Caco-2 (cell line): ENCODE results near the gene UROS. TPM values are rescaled to one million over a fixed set of nuclear protein-coding genes. Genes with fewer than 3 reads are reported as not detected.

ENCODE experiments used
- BruUV-seq: library from RNA; stranded (reverse); fragments of 400-500 nt; replicated peaks from 2 replicates; lab custom pipeline; 2021; lab: Mats Ljungman, UMichigan
- CTCF ChIA-PET: fragments of 300-600 bp; sonication (Branson Sonifier 250); formaldehyde crosslinking; loops from one replicate; lab custom pipeline; 2022; ENCODE audit warnings: antibody characterized with exemption; lab: Charles Lee
- POLR2A ChIA-PET: fragments of 300-600 bp; sonication (Branson Sonifier 250); formaldehyde crosslinking; loops from one replicate; lab custom pipeline; 2022; ENCODE audit warnings: antibody characterized with exemption; lab: Charles Lee
- DNase-seq, 2 experiments: peaks; one replicate each; pipeline versions ENCODE4 v3.0.0 to v3.0.0-alpha.2; 2020 to 2022
- H3K27me3 ChIP-seq: replicated peaks from 2 replicates; pipeline ENCODE4 v1.6.0; 2011; ENCODE audit warnings: low read length; ENCODE audit not compliant: control insufficient read depth, insufficient read depth
- H3K36me3 ChIP-seq: 2 replicates; pipeline ENCODE4 v1.5.1; 2011; ENCODE audit warnings: low read length; ENCODE audit not compliant: control insufficient read depth, insufficient read depth
- H3K4me1 ChIP-seq: fragments of 250-450 bp; sonication (Bioruptor Pico); 2 replicates; pipeline ENCODE4 v1.5.1; 2020; ENCODE audit warnings: mild to moderate bottlenecking
- H3K4me3 ChIP-seq: 2 replicates; pipeline ENCODE4 v1.5.1; 2011; ENCODE audit warnings: low read depth, mild to moderate bottlenecking, control low read depth, low read length
- H3K9me3 ChIP-seq: fragments of 250-450 bp; sonication (Bioruptor Pico); 2 replicates; pipeline ENCODE4 v1.5.1; 2020; ENCODE audit warnings: mild to moderate bottlenecking, moderate library complexity
- H3K27ac Mint-ChIP-seq: one replicate; pipeline ENCODE4 v1.8.0; 2022; ENCODE audit warnings: mixed read lengths; ENCODE audit not compliant: unreplicated experiment
- H3K27me3 Mint-ChIP-seq: one replicate; pipeline ENCODE4 v1.8.0; 2022; ENCODE audit warnings: mixed read lengths; ENCODE audit not compliant: insufficient read depth, unreplicated experiment
- H3K36me3 Mint-ChIP-seq: one replicate; pipeline ENCODE4 v1.8.0; 2022; ENCODE audit warnings: mild to moderate bottlenecking, mixed read lengths; ENCODE audit not compliant: insufficient read depth, unreplicated experiment
- H3K4me1 Mint-ChIP-seq: one replicate; pipeline ENCODE4 v1.8.0; 2022; ENCODE audit warnings: low read depth, mixed read lengths; ENCODE audit not compliant: unreplicated experiment
- H3K4me3 Mint-ChIP-seq: one replicate; pipeline ENCODE4 v1.8.0; 2022; ENCODE audit warnings: mild to moderate bottlenecking, moderate library complexity, mixed read lengths; ENCODE audit not compliant: unreplicated experiment
- H3K9me3 Mint-ChIP-seq: one replicate; pipeline ENCODE4 v1.8.0; 2022; ENCODE audit warnings: mixed read lengths; ENCODE audit not compliant: unreplicated experiment
- intact Hi-C: fragments of 100-400 bp; cut with micrococcal nuclease; formaldehyde crosslinking; loops from one replicate; pipeline ENCODE4 v1.10.0; 2022; ENCODE audit not compliant: unreplicated experiment
- total RNA-seq: library from RNA; stranded (reverse); gene quantifications from 2 replicates; pipeline ENCODE4 v1.2.3, GENCODE V29; 2022
- TF ChIP-seq, protein P1 (sequence below), 2 experiments: fragments of 200-600 bp in 1 of 2; IDR thresholded peaks; 1 replicate in 1 of 2; 2 replicates in 1 of 2; pipeline versions ENCODE4 v1.5.1 to v1.8.0; 2011 to 2022; ENCODE audit warnings: antibody characterized with exemption in 1 of 2, control low read depth in 1 of 2, inconsistent platforms in 1 of 2, low read depth in 1 of 2, low read length in 1 of 2, mild to moderate bottlenecking in 1 of 2, moderate library complexity in 1 of 2; ENCODE audit not compliant: insufficient read depth in 1 of 2, severe bottlenecking in 1 of 2, unreplicated experiment in 1 of 2

Gene UROS
- total RNA-seq, 1 experiment from 2014 or later = 53.4 TPM

DNA sequence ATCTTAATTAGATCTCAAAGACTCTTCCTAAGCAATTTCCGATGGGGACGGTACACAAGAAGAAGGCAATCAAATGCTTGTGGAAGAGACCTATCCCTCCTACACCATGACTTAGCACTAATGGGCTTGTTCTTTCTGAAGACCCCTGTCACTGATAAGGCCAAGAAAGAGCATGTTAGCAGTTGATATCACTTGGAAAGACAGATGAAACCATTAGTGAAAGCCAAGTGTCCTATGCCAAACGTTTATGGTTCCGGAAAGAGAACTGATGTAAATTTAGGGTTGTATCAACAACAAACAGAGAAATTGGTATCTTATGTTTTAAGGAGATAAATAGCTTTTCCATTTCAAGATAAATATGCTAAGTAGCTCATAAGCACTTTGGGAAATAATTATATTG is 6.5 kb downstream of the UROS start:
- H3K4me1 Mint-ChIP-seq = no peaks in the 10 kb centered on the region
- H3K36me3 Mint-ChIP-seq = peaks cover 4% of the 10 kb centered on the region
- no TSS peak for BruUV-seq
- intact Hi-C loops = no loop called here
- H3K4me3 ChIP-seq = no peak overlapping the region
- TF ChIP-seq, protein P1, sequence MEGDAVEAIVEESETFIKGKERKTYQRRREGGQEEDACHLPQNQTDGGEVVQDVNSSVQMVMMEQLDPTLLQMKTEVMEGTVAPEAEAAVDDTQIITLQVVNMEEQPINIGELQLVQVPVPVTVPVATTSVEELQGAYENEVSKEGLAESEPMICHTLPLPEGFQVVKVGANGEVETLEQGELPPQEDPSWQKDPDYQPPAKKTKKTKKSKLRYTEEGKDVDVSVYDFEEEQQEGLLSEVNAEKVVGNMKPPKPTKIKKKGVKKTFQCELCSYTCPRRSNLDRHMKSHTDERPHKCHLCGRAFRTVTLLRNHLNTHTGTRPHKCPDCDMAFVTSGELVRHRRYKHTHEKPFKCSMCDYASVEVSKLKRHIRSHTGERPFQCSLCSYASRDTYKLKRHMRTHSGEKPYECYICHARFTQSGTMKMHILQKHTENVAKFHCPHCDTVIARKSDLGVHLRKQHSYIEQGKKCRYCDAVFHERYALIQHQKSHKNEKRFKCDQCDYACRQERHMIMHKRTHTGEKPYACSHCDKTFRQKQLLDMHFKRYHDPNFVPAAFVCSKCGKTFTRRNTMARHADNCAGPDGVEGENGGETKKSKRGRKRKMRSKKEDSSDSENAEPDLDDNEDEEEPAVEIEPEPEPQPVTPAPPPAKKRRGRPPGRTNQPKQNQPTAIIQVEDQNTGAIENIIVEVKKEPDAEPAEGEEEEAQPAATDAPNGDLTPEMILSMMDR (IDR thresholded peaks at IDR 0.05; ENCODE audit: insufficient read depth in 1 of 2, low read depth in 1 of 2, low read length in 1 of 2, severe bottlenecking in 1 of 2, unreplicated experiment in 1 of 2) = no peak
- H3K4me3 Mint-ChIP-seq = no peak overlapping the region
- POLR2A ChIA-PET = no interaction called here
- no peak for DNase-seq
- H3K4me1 ChIP-seq = no peaks in the 10 kb centered on the region
- no peaks in the 10 kb centered on the region for H3K9me3 ChIP-seq
- CTCF ChIA-PET = no interaction called here
- H3K27ac Mint-ChIP-seq = no peak overlapping the region
- H3K9me3 Mint-ChIP-seq = no peaks in the 10 kb centered on the region
- H3K27me3 Mint-ChIP-seq = no peaks in the 10 kb centered on the region
- peaks cover 2% of the 10 kb centered on the region for H3K36me3 ChIP-seq
- no peaks in the 10 kb centered on the region for H3K27me3 ChIP-seq

- H3K4me3 Mint-ChIP-seq = no peak overlapping the region
- Histone ChIP-seq H3K4me3 (no peak overlapping the region), H3K27me3 (no peaks in the 10 kb centered on the region), H3K4me1 (no peaks in the 10 kb centered on the region), H3K9me3 (no peaks in the 10 kb centered on the region), H3K36me3 (peaks cover 2% of the 10 kb centered on the region)
- no peak overlapping the region for H3K27ac Mint-ChIP-seq
- H3K9me3 Mint-ChIP-seq = no peaks in the 10 kb centered on the region
- CTCF ChIA-PET = no interaction called here
- peaks cover 4% of the 10 kb centered on the region for H3K36me3 Mint-ChIP-seq
- no TSS peak for BruUV-seq
- POLR2A ChIA-PET = no interaction called here
- DNase-seq = no peak
- intact Hi-C loops = no loop called here
- TF ChIP-seq, protein P1 (IDR thresholded peaks at IDR 0.05; ENCODE audit: insufficient read depth in 1 of 2, low read depth in 1 of 2, low read length in 1 of 2, severe bottlenecking in 1 of 2, unreplicated experiment in 1 of 2) = no peak
- H3K4me1 Mint-ChIP-seq = no peaks in the 10 kb centered on the region
- H3K27me3 Mint-ChIP-seq = no peaks in the 10 kb centered on the region
Observed at GRCh38 chr10:125815764-125816163, 7.3 kb downstream of the UROS start.

DNA sequence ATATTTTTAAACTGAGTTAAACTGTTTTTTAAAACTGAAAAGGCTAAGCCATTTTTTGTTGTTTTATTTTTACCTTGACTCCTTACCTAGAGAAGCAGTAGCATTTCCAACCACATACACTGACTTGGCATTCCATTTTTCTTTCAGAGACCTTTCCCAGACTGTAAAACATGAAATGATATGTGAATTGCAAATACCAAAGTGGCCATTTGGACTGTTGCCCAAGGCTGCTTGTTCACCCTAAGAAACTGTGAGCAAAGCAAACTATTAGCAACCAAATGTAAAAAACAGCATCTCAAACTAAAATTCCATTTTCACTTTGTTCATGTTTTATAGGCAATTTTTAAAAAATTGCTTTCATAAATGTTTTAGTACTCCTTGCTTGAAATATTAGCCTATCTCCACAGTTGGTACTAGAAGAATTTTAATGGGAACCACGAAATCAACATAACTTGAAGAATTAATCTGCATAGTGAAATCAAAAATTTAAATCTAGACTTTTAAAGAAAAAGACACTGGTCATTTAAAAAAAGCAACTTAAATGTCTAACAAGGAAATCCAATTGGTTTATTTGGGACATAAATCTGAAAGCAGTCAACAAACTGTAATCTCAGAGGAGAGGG is 10.8 kb downstream of the UROS start:
- Mint-ChIP-seq H3K4me1 (no peaks in the 10 kb centered on the region), H3K36me3 (peaks cover 4% of the 10 kb centered on the region), H3K9me3 (no peaks in the 10 kb centered on the region), H3K27me3 (no peaks in the 10 kb centered on the region), H3K4me3 (no peak overlapping the region), H3K27ac (no peak overlapping the region)
- H3K36me3 ChIP-seq = peaks cover 2% of the 10 kb centered on the region; the same call in 1 of the 2 replicates
- DNase-seq = no peak
- no peaks in the 10 kb centered on the region for H3K27me3 ChIP-seq
- BruUV-seq = no TSS peak
- POLR2A ChIA-PET = no interaction called here
- no peaks in the 10 kb centered on the region for H3K4me1 ChIP-seq
- no peaks in the 10 kb centered on the region for H3K9me3 ChIP-seq
- TF ChIP-seq, protein P1 (IDR thresholded peaks at IDR 0.05; ENCODE audit: insufficient read depth in 1 of 2, low read depth in 1 of 2, low read length in 1 of 2, severe bottlenecking in 1 of 2, unreplicated experiment in 1 of 2) = no peak
- CTCF ChIA-PET = no interaction called here
- intact Hi-C loops = no loop called here
- no peak overlapping the region for H3K4me3 ChIP-seq
